ENCODE results near the gene AOAH.

DNA sequence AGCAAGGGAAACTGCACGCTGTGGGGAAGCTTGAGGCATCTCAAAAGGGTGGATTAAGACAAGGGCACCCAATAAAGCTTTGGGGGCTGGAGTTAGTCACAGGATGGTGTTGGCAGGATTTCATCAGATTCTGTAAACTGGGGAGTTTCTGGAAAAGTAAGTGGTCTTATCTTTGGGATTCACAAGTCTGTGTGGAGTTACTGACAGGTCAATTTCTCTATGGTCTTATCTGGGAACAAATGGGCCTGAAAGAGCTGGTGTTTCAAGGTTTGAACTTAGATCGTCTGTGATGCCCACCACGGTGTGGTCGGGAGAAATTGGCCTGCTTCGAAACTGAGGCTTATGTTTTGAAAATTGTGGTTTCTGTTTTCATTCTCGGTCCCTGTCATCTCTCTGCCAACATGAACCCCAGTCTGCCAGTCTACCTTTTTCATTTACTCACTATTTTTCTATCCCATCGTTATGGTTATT, 23.8 kb upstream of the AOAH start:
- TF ChIP-seq, protein P1, sequence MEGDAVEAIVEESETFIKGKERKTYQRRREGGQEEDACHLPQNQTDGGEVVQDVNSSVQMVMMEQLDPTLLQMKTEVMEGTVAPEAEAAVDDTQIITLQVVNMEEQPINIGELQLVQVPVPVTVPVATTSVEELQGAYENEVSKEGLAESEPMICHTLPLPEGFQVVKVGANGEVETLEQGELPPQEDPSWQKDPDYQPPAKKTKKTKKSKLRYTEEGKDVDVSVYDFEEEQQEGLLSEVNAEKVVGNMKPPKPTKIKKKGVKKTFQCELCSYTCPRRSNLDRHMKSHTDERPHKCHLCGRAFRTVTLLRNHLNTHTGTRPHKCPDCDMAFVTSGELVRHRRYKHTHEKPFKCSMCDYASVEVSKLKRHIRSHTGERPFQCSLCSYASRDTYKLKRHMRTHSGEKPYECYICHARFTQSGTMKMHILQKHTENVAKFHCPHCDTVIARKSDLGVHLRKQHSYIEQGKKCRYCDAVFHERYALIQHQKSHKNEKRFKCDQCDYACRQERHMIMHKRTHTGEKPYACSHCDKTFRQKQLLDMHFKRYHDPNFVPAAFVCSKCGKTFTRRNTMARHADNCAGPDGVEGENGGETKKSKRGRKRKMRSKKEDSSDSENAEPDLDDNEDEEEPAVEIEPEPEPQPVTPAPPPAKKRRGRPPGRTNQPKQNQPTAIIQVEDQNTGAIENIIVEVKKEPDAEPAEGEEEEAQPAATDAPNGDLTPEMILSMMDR (IDR thresholded peaks at IDR 0.05) = no peak
- no peak for TF ChIP-seq POLR2A (IDR thresholded peaks at IDR 0.05)
